ENCODE results near the gene ECT2L. TPM values are rescaled to one million over a fixed set of nuclear protein-coding genes. Genes with fewer than 3 reads are reported as not detected.

The ECT2L gene
- polyA plus RNA-seq, 1 of the 3 experiments (the other 2 are of a cell fraction) = 0.02 TPM

DNA sequence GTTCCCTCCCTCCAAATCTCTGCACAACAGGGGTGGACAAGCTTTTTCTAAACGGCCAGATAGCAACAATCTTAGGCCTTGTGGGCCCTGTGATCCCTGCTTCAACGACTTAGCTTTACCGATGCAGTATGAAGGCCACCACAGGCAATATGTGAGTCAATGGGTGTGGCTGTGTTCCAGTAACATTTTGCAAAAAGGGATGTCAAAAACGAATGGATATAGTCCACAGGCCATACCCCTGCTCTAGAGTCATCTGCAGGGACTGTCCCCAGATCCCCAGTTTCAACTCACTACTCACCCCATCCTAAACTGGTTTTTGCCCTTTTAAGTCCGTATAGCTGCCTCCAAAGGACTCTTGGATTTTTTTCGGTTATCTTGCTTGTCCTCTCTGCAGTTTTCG lies 34.4 kb downstream of the ECT2L start:
- Histone ChIP-seq H3K27me3 (ENCODE audit: insufficient read depth) (no peaks in the 10 kb centered on the region), H3K9ac (no peak overlapping the region), H4K20me1 (ENCODE audit: insufficient read depth) (no peaks in the 10 kb centered on the region), H3F3A (replicated peaks; ENCODE audit: insufficient read depth) (no peaks in the 10 kb centered on the region), H2AFZ (ENCODE audit: low read depth) (no peak overlapping the region), H3K9me2 (no peaks in the 10 kb centered on the region), H3K4me3 (ENCODE audit: low read depth in 2 of 2, low read length in 1 of 2) (no peak overlapping the region), H3K27ac (ENCODE audit: low read depth in 2 of 2, low read length in 1 of 2) (no peak overlapping the region), H3K4me1 (ENCODE audit: control insufficient read depth in 1 of 2, insufficient read depth in 2 of 2, low read depth in 1 of 2, low read length in 1 of 2) (no peaks in the 10 kb centered on the region; a peak in 1 of 4 replicates), H3K36me3 (replicated peaks in 1 of 2; ENCODE audit: control insufficient read depth in 1 of 2, insufficient read depth in 2 of 2, low read length in 1 of 2) (no peaks in the 10 kb centered on the region), H3K9me3 (no peaks in the 10 kb centered on the region), H3K4me2 (no peak overlapping the region), H3K79me2 (ENCODE audit: insufficient read depth) (no peaks in the 10 kb centered on the region)
- ChIA-PET CTCF (interaction anchor here (1.0 kb wide), 1 partner anchor 534 kb away, joined by 4 read pairs; no protein-coding TSS in a partner anchor), POLR2A (no interaction called here)
- no peak for DNase-seq
- no peak for TF ChIP-seq SIN3A (IDR thresholded peaks at IDR 0.05; ENCODE audit: borderline replicate concordance, low read depth, low read length)
- no peak for TF ChIP-seq RCOR1 (IDR thresholded peaks at IDR 0.05; ENCODE audit: low read length)
- no peak for TF ChIP-seq NRF1 (IDR thresholded peaks at IDR 0.05; ENCODE audit: low read depth, low read length)
- TF ChIP-seq MEF2A (IDR thresholded peaks at IDR 0.05; ENCODE audit: borderline replicate concordance, low read depth) = no peak
- 41% methylated on average over 7 of the region's 7 CpGs for WGBS (ENCODE audit: low lambda C conversion rate)

GRCh38 chr6:138832182-138832581 lies 36.3 kb downstream of the ECT2L start:
- no peak overlapping the region for H2AFZ ChIP-seq (ENCODE audit: low read depth)
- no peaks in the 10 kb centered on the region for H3K27me3 ChIP-seq (ENCODE audit: insufficient read depth)
- TF ChIP-seq FOXJ3 (CRISPR knock-in tag; IDR thresholded peaks at IDR 0.05) (no peak), NFIC (IDR thresholded peaks at IDR 0.05; ENCODE audit: borderline replicate concordance) (no peak), RAD21 (IDR thresholded peaks at IDR 0.05; ENCODE audit: low read length) (no peak), YY1 (IDR thresholded peaks at IDR 0.05; ENCODE audit: low read depth) (no peak), ZBTB33 (IDR thresholded peaks at IDR 0.05; ENCODE audit: borderline replicate concordance, low read depth) (no peak), USF2 (IDR thresholded peaks at IDR 0.05; ENCODE audit: borderline replicate concordance, low read depth, low read length) (no peak), MEF2A (IDR thresholded peaks at IDR 0.05; ENCODE audit: borderline replicate concordance, low read depth) (no peak), SIN3A (IDR thresholded peaks at IDR 0.05; ENCODE audit: borderline replicate concordance, low read depth, low read length) (no peak), TAF1 (IDR thresholded peaks at IDR 0.05; ENCODE audit: borderline replicate concordance, low read depth, low read length) (no peak), TCF12 (IDR thresholded peaks at IDR 0.05) (no peak), RXRA (IDR thresholded peaks at IDR 0.05; ENCODE audit: borderline replicate concordance, low read depth) (no peak), POLR2AphosphoS5 (IDR thresholded peaks at IDR 0.05; ENCODE audit: low read depth, low read length) (no peak), MXI1 (IDR thresholded peaks at IDR 0.05; ENCODE audit: low read depth, low read length) (no peak), RFX5 (IDR thresholded peaks at IDR 0.05; ENCODE audit: low read length) (no peak), TEAD4 (IDR thresholded peaks at IDR 0.05; ENCODE audit: borderline replicate concordance, insufficient read depth) (no peak), JUND (IDR thresholded peaks at IDR 0.05) (no peak), IRF3 (IDR thresholded peaks at IDR 0.05; ENCODE audit: low read depth, low read length) (no peak)
- TF ChIP-seq, protein P1, sequence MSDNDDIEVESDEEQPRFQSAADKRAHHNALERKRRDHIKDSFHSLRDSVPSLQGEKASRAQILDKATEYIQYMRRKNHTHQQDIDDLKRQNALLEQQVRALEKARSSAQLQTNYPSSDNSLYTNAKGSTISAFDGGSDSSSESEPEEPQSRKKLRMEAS (IDR thresholded peaks at IDR 0.05; ENCODE audit: low read depth) = no peak
- TF ChIP-seq, protein P2, sequence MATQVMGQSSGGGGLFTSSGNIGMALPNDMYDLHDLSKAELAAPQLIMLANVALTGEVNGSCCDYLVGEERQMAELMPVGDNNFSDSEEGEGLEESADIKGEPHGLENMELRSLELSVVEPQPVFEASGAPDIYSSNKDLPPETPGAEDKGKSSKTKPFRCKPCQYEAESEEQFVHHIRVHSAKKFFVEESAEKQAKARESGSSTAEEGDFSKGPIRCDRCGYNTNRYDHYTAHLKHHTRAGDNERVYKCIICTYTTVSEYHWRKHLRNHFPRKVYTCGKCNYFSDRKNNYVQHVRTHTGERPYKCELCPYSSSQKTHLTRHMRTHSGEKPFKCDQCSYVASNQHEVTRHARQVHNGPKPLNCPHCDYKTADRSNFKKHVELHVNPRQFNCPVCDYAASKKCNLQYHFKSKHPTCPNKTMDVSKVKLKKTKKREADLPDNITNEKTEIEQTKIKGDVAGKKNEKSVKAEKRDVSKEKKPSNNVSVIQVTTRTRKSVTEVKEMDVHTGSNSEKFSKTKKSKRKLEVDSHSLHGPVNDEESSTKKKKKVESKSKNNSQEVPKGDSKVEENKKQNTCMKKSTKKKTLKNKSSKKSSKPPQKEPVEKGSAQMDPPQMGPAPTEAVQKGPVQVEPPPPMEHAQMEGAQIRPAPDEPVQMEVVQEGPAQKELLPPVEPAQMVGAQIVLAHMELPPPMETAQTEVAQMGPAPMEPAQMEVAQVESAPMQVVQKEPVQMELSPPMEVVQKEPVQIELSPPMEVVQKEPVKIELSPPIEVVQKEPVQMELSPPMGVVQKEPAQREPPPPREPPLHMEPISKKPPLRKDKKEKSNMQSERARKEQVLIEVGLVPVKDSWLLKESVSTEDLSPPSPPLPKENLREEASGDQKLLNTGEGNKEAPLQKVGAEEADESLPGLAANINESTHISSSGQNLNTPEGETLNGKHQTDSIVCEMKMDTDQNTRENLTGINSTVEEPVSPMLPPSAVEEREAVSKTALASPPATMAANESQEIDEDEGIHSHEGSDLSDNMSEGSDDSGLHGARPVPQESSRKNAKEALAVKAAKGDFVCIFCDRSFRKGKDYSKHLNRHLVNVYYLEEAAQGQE (IDR thresholded peaks at IDR 0.05; ENCODE audit: low read depth, low read length) = no peak
- no peaks in the 10 kb centered on the region for H3F3A ChIP-seq (replicated peaks; ENCODE audit: insufficient read depth)
- H3K4me3 ChIP-seq (ENCODE audit: low read depth in 2 of 2, low read length in 1 of 2) = no peak overlapping the region
- no peak for DNase-seq
- POLR2A ChIA-PET = no interaction called here
- no peaks in the 10 kb centered on the region for H3K79me2 ChIP-seq (ENCODE audit: insufficient read depth)
- H3K27ac ChIP-seq (ENCODE audit: low read depth in 2 of 2, low read length in 1 of 2) = no peak overlapping the region
- H4K20me1 ChIP-seq (ENCODE audit: insufficient read depth) = no peaks in the 10 kb centered on the region
- CTCF ChIA-PET = interaction anchor here (1.0 to 1.7 kb wide), 3 partner anchors 14 to 285 kb away, joined by 3 to 6 read pairs (median 5); no protein-coding TSS in a partner anchor
- no peaks in the 10 kb centered on the region for H3K9me2 ChIP-seq
- WGBS (ENCODE audit: low lambda C conversion rate) = 64% methylated on average over 2 of the region's 2 CpGs
- no peaks in the 10 kb centered on the region for H3K9me3 ChIP-seq
- no peaks in the 10 kb centered on the region for H3K36me3 ChIP-seq (replicated peaks in 1 of 2; ENCODE audit: control insufficient read depth in 1 of 2, insufficient read depth in 2 of 2, low read length in 1 of 2)
- H3K9ac ChIP-seq = no peak overlapping the region
- H3K4me2 ChIP-seq = no peak overlapping the region
- H3K4me1 ChIP-seq (ENCODE audit: control insufficient read depth in 1 of 2, insufficient read depth in 2 of 2, low read depth in 1 of 2, low read length in 1 of 2) = no peaks in the 10 kb centered on the region; a peak in 1 of 4 replicates
